Measurements from ENCODE around the gene ALK. TPM values are rescaled to one million over a fixed set of nuclear protein-coding genes. Genes with fewer than 3 reads are reported as not detected.

The ALK gene
- total and polyA plus RNA-seq, 10 of the 15 experiments (the other 5 are each of a cell fraction or from before 2014, with no cell fraction given), result 0.11 TPM; not detected in 9

GRCh38 chr2:29558097-29558496 lies 363.3 kb downstream of the ALK start:
- Histone ChIP-seq H2AFZ (ENCODE audit: control insufficient read depth, low read depth, low read length) (no peak overlapping the region), H3K4me3 (no peak overlapping the region), H3K4me2 (ENCODE audit: control insufficient read depth, insufficient read depth) (no peak overlapping the region), H3K9me3 (replicated peaks; ENCODE audit: control insufficient read depth, insufficient read depth, low read length) (no peaks in the 10 kb centered on the region), H3K79me2 (ENCODE audit: control insufficient read depth, insufficient read depth, low read length) (no peaks in the 10 kb centered on the region), H3K36me3 (ENCODE audit: control insufficient read depth in 2 of 2, insufficient read depth in 2 of 2, low read length in 1 of 2) (no peaks in the 10 kb centered on the region), H4K20me1 (ENCODE audit: control insufficient read depth, insufficient read depth) (no peaks in the 10 kb centered on the region), H3K9ac (ENCODE audit: control insufficient read depth, insufficient read depth, low read length) (no peak overlapping the region), H3K27ac (ENCODE audit: control insufficient read depth, insufficient read depth) (no peak overlapping the region), H3K27me3 (replicated peaks in 1 of 2; ENCODE audit: control insufficient read depth in 2 of 2, insufficient read depth in 2 of 2, low read length in 1 of 2) (no peaks in the 10 kb centered on the region), H3K4me1 (ENCODE audit: control insufficient read depth, insufficient read depth, low read length) (no peaks in the 10 kb centered on the region)
- intact Hi-C loops (cut with micrococcal nuclease; ENCODE audit: unreplicated experiment), result no loop called here
- ATAC-seq (no peak), FAIRE-seq (no peak), DNase-seq (ENCODE audit: low read depth, low spot score) (no peak)
- SMC1A ChIA-PET (ENCODE audit: uncharacterized antibody, unreplicated experiment), result no interaction called here
- CTCF ChIA-PET, result no interaction called here
- POLR2A ChIA-PET, result no interaction called here
- RAD21 ChIA-PET (ENCODE audit: unreplicated experiment), result no interaction called here
- in situ Hi-C loops (cut with MboI), result no loop called here
- BruUV-seq (replicated peaks), result no TSS peak
- TF ChIP-seq ZSCAN29 (IDR thresholded peaks at IDR 0.05) (no peak), ZNF207 (IDR thresholded peaks at IDR 0.05; ENCODE audit: borderline replicate concordance) (no peak), CEBPZ (IDR thresholded peaks at IDR 0.05; ENCODE audit: low read depth, low read length) (no peak), SREBF2 (IDR thresholded peaks at IDR 0.05; ENCODE audit: low read length) (no peak), SMAD1 (IDR thresholded peaks at IDR 0.05; ENCODE audit: low read depth, partially characterized antibody) (no peak), ELK1 (IDR thresholded peaks at IDR 0.05; ENCODE audit: low read depth, low read length) (no peak), YY1 (IDR thresholded peaks at IDR 0.05; ENCODE audit: low read depth, low read length) (no peak), NFYB (IDR thresholded peaks at IDR 0.05; ENCODE audit: insufficient read depth, low read depth, low read length) (no peak), SMARCA5 (IDR thresholded peaks at IDR 0.05) (no peak), CUX1 (IDR thresholded peaks at IDR 0.05; ENCODE audit: insufficient replicate concordance, low read depth, low read length) (no peak), RELB (IDR thresholded peaks at IDR 0.05; ENCODE audit: low read depth) (no peak), KAT2A (conservative IDR thresholded peaks at IDR 0.05; ENCODE audit: control insufficient read depth, low read depth, low read length) (no peak), HDAC6 (IDR thresholded peaks at IDR 0.05; ENCODE audit: unreplicated experiment) (no peak)

All from GM12878 (cell line).